ENCODE results near the gene SMIM45.

Gene SMIM45

GRCh38 chr22:41913040-41913719 lies 38.8 kb upstream of the SMIM45 start:
- no peak overlapping the region for H3K4me3 ChIP-seq (ENCODE audit: low read length)
- no peak for TF ChIP-seq CTCF (conservative IDR thresholded peaks at IDR 0.05; ENCODE audit: low read length)
- no peak for DNase-seq (ENCODE audit: low read depth)

DNA sequence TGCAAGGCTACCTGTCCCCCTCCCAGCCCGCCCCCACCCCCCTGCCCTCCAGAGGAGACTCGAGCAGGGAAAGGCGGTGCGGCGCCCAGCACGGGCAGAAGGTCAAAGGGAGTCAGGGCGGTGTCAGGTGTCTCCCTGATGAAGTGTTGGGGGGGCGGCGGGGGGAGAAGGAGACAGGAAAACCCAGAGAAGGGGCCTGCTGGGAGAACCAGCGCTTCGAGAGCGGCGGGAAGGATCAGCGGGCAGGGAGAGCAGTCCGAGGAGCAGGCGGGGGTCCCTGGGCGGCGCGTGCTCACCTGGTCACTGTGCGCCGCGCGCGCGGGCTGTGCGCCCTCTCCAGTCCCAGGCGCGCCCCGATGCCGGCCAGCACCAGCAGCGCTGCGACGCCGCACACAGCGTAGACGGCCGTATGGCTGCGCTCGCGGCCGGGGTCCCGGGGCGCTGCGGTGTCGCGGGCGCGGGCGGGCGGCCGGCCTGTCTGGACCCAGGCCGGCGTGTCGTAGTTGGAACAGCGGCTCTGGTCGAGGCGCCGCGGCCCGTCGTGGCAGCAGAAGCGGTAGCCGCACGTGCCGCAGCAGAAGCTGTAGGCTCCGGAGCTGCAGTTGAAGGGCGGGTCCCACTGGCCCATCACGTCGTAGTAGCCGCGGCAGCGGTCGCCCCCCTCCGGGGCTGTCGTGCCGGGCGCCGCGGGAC lies 38.0 kb upstream of the SMIM45 start:
- DNase-seq (ENCODE audit: low read depth): no peak
- no peak overlapping the region for H3K4me3 ChIP-seq (ENCODE audit: low read length)
- no peak for TF ChIP-seq CTCF (conservative IDR thresholded peaks at IDR 0.05; ENCODE audit: low read length)

- TF ChIP-seq CTCF (conservative IDR thresholded peaks at IDR 0.05; ENCODE audit: low read length): no peak
- DNase-seq (ENCODE audit: low read depth): no peak
- no peak overlapping the region for H3K4me3 ChIP-seq (ENCODE audit: low read length)
Observed at GRCh38 chr22:41914611-41915034, 37.3 kb upstream of the SMIM45 start.

GRCh38 chr22:41915035-41915785 lies 36.7 kb upstream of the SMIM45 start, which contains the start of gene SHISA8:
Gene SHISA8, minus strand, starts transcription at chr22:41915074. Its CDS starts 407 bp downstream, at chr22:41914667.
- no peak for TF ChIP-seq CTCF (conservative IDR thresholded peaks at IDR 0.05; ENCODE audit: low read length)
- H3K4me3 ChIP-seq (ENCODE audit: low read length): no peak within 1 kb of the TSS
- DNase-seq (ENCODE audit: low read depth): peak; percentile 16

DNA sequence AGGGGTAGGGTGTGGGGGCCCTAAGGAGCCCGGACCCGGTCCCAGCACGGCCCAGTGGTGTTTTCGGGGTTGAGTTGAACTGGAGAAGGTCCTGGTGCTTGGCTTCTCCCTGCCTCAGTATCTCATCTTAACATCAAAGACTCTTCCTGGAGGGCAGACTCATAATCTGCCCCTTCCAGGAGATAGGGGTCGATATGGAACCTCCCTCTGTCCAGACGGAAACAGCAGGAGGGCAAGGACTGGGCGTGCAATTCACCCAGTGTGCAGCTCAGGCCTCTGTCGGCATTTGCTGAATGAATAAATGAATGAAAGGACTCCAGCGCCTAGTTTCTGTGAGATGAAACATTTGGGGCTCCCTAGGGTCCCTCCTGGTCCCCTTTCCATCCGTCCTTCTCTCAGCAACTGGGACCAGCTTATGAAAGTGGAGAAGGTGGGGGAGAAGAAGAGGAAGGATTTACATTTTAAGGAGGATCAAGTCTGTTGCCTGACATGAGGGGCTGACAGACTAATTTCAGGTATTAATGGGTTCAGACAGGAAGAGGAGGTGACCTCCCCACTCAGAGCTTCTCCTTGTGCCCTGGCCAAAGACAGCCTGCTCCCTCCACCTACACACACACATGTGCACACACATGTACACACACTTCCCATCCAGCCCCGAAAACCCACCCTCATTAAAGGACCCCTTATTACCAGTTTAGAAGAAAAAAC lies 36.0 kb upstream of the SMIM45 start:
- no peak for DNase-seq (ENCODE audit: low read depth)
- no peak for TF ChIP-seq CTCF (conservative IDR thresholded peaks at IDR 0.05; ENCODE audit: low read length)
- no peak overlapping the region for H3K4me3 ChIP-seq (ENCODE audit: low read length)

- DNase-seq (ENCODE audit: low read depth): no peak
- no peak overlapping the region for H3K4me3 ChIP-seq (ENCODE audit: low read length)
- no peak for TF ChIP-seq CTCF (conservative IDR thresholded peaks at IDR 0.05; ENCODE audit: low read length)
Observed at GRCh38 chr22:41916745-41917358, 35.1 kb upstream of the SMIM45 start.
